ENCODE results near the gene OST4.

GRCh38 chr2:27081984-27082772, 10.7 kb upstream of the OST4 start:
- TF ChIP-seq YY1 (IDR thresholded peaks at IDR 0.05; ENCODE audit: insufficient read depth, insufficient read length): no peak
- TF ChIP-seq SUZ12 (IDR thresholded peaks at IDR 0.05; ENCODE audit: extremely low read depth, insufficient read depth, insufficient read length): no peak
- no peak for TF ChIP-seq ZNF274 (IDR thresholded peaks at IDR 0.05; ENCODE audit: low read depth, low read length)
